KOPT-K1 (cell line): Measurements from ENCODE around the gene TPSG1.

Source experiments
- H3K27ac ChIP-seq: fragments of 200-600 bp; sonication (generic); 2 replicates; pipeline ENCODE4 v1.5.1; 2016; ENCODE audit warnings: antibody characterized with exemption, mild to moderate bottlenecking, low read depth, low read length; ENCODE audit not compliant: poor library complexity, severe bottlenecking
- H3K36me3 ChIP-seq: fragments of 200-600 bp; sonication (generic); 2 replicates; pipeline ENCODE4 v1.5.1; 2017; ENCODE audit warnings: antibody characterized with exemption, mild to moderate bottlenecking, low read length, moderate library complexity; ENCODE audit not compliant: insufficient read depth
- H3K9me3 ChIP-seq: fragments of 200-600 bp; sonication (generic); 2 replicates; pipeline ENCODE4 v1.5.1; 2017; ENCODE audit warnings: antibody characterized with exemption, low read length, mild to moderate bottlenecking; ENCODE audit not compliant: insufficient read depth, poor library complexity, severe bottlenecking

Gene TPSG1

GRCh38 chr16:1175566-1176279 is 49.3 kb downstream of the TPSG1 start:
- H3K27ac ChIP-seq: no peak overlapping the region
- H3K9me3 ChIP-seq: no peaks in the 10 kb centered on the region
- no peaks in the 10 kb centered on the region for H3K36me3 ChIP-seq

- Histone ChIP-seq H3K36me3 (no peaks in the 10 kb centered on the region), H3K9me3 (no peaks in the 10 kb centered on the region), H3K27ac (no peak overlapping the region)
Measured at GRCh38 chr16:1174477-1175357, 50.4 kb downstream of the TPSG1 start.

- Histone ChIP-seq H3K27ac (no peak overlapping the region), H3K36me3 (no peaks in the 10 kb centered on the region), H3K9me3 (no peaks in the 10 kb centered on the region)
Measured at GRCh38 chr16:1173788-1174451, 51.1 kb downstream of the TPSG1 start.

GRCh38 chr16:1172651-1173050 is 52.4 kb downstream of the TPSG1 start:
- no peaks in the 10 kb centered on the region for H3K36me3 ChIP-seq
- H3K27ac ChIP-seq: no peak overlapping the region
- H3K9me3 ChIP-seq: no peaks in the 10 kb centered on the region

GRCh38 chr16:1171854-1172428 is 53.1 kb downstream of the TPSG1 start:
- H3K9me3 ChIP-seq: no peaks in the 10 kb centered on the region
- no peaks in the 10 kb centered on the region for H3K36me3 ChIP-seq
- H3K27ac ChIP-seq: no peak overlapping the region
